ENCODE data around the gene LDLRAD4.

- TF ChIP-seq POLR2A (IDR thresholded peaks at IDR 0.05; ENCODE audit: low read depth, low read length) (no peak), TAF1 (IDR thresholded peaks at IDR 0.05; ENCODE audit: low read depth, low read length) (no peak)
These were observed 18.5 kb downstream of the LDLRAD4 start for GRCh38 chr18:13237073-13237472.

Data from GM12891 (cell line).